IMR-90 (cell line): ENCODE measurements around the gene ABHD15. TPM values are rescaled to one million over a fixed set of nuclear protein-coding genes. Genes with fewer than 3 reads are reported as not detected.
A peak's percentile ranks its signal among the peaks of the same experiment; 100 is the strongest.

Source experiments
- ATAC-seq: fragments of 200-7000 bp; cut with Tn5 transposase; 2 replicates; pipeline ENCODE4 v1.9.1; 2020; ENCODE audit warnings: low read depth, mild to moderate bottlenecking, moderate library complexity
- BruUV-seq: library from RNA; stranded (reverse); fragments of 400-500 nt; replicated peaks from 2 replicates; lab custom pipeline; 2021; lab: Mats Ljungman, UMichigan
- CTCF ChIA-PET: fragments of 300-600 bp; formaldehyde crosslinking; extraction: SDS; loops from one replicate; lab custom pipeline; 2021; ENCODE audit warnings: antibody characterized with exemption; lab: Yijun Ruan, JAX
- POLR2A ChIA-PET: fragments of 300-600 bp; sonication (Branson Sonifier 250); formaldehyde crosslinking; loops from one replicate; lab custom pipeline; 2022; ENCODE audit warnings: antibody characterized with exemption; ENCODE audit not compliant: unreplicated experiment; lab: Charles Lee
- DNase-seq: peaks from one replicate; pipeline ENCODE4 v3.0.0; 2013
- H2AFZ ChIP-seq: replicated peaks from 2 replicates; pipeline ENCODE3; 2013; ENCODE audit warnings: low read length, mild to moderate bottlenecking; ENCODE audit not compliant: poor library complexity
- H2AK5ac ChIP-seq: 2 replicates; pipeline ENCODE4 v1.6.1; 2013; ENCODE audit warnings: low read depth, low read length, inconsistent platforms
- H2AK9ac ChIP-seq: replicated peaks from 2 replicates; pipeline ENCODE3; 2013; ENCODE audit warnings: mild to moderate bottlenecking, low read depth, low read length, moderate library complexity; ENCODE audit not compliant: poor library complexity
- H2BK120ac ChIP-seq: 2 replicates; pipeline ENCODE4 v1.6.1; 2013; ENCODE audit warnings: low read depth, low read length, inconsistent platforms
- H2BK15ac ChIP-seq: 3 replicates; pipeline ENCODE4 v1.6.1; 2013; ENCODE audit warnings: low read depth, low read length, inconsistent platforms
- H2BK20ac ChIP-seq: 2 replicates; pipeline ENCODE4 v1.6.1; 2013; ENCODE audit warnings: low read depth, mild to moderate bottlenecking, inconsistent platforms, low read length, moderate library complexity
- H2BK5ac ChIP-seq: 2 replicates; pipeline ENCODE4 v1.6.1; 2013; ENCODE audit warnings: mild to moderate bottlenecking, low read depth, low read length, inconsistent platforms; ENCODE audit not compliant: poor library complexity, severe bottlenecking
- H3K14ac ChIP-seq: replicated peaks from 2 replicates; pipeline ENCODE4 v1.6.1; 2013; ENCODE audit warnings: low read depth, low read length, inconsistent platforms
- H3K18ac ChIP-seq: 2 replicates; pipeline ENCODE4 v1.6.1; 2013; ENCODE audit warnings: low read depth, low read length, control low read depth
- H3K23ac ChIP-seq: 2 replicates; pipeline ENCODE4 v1.6.1; 2013; ENCODE audit warnings: low read depth, low read length, inconsistent platforms
- H3K27ac ChIP-seq: 2 replicates; pipeline ENCODE4 v1.5.1; 2013; ENCODE audit warnings: mild to moderate bottlenecking, control low read depth, low read length; ENCODE audit not compliant: insufficient read depth
- H3K27me3 ChIP-seq: 2 replicates; pipeline ENCODE4 v1.6.1; 2013; ENCODE audit warnings: low read length; ENCODE audit not compliant: control insufficient read depth, insufficient read depth
- H3K36me3 ChIP-seq: 2 replicates; pipeline ENCODE4 v1.6.1; 2013; ENCODE audit warnings: low read length, mixed read lengths; ENCODE audit not compliant: control insufficient read depth, insufficient read depth
- H3K4ac ChIP-seq: 2 replicates; pipeline ENCODE4 v1.6.1; 2013; ENCODE audit warnings: low read depth, low read length, inconsistent platforms
- H3K4me1 ChIP-seq: 2 replicates; pipeline ENCODE4 v1.6.1; 2013; ENCODE audit warnings: low read length, mixed read lengths; ENCODE audit not compliant: control insufficient read depth, insufficient read depth
- H3K4me2 ChIP-seq: 2 replicates; pipeline ENCODE4 v1.6.1; 2013; ENCODE audit warnings: low read depth, mild to moderate bottlenecking, control low read depth, low read length, moderate library complexity
- H3K4me3 ChIP-seq: 2 replicates; pipeline ENCODE4 v1.5.1; 2013; ENCODE audit warnings: low read depth, mild to moderate bottlenecking, control low read depth, low read length, moderate library complexity; ENCODE audit not compliant: insufficient read depth
- H3K56ac ChIP-seq: 2 replicates; pipeline ENCODE4 v1.6.1; 2013; ENCODE audit warnings: low read length, inconsistent platforms; ENCODE audit not compliant: insufficient read depth; ENCODE audit errors: extremely low read depth
- H3K79me1 ChIP-seq, 2 experiments: 2 replicates each; pipeline ENCODE4 v1.6.1; 2013; ENCODE audit warnings: low read length in 2 of 2, inconsistent platforms in 1 of 2, low read depth in 1 of 2
- H3K9ac ChIP-seq: 2 replicates; pipeline ENCODE4 v1.6.1; 2013; ENCODE audit warnings: low read depth, low read length, control low read depth
- H3K9me1 ChIP-seq: 2 replicates; pipeline ENCODE4 v1.6.1; 2013; ENCODE audit warnings: low read length, inconsistent platforms; ENCODE audit not compliant: insufficient read depth
- H3K9me3 ChIP-seq: 2 replicates; pipeline ENCODE4 v1.6.1; 2013; ENCODE audit warnings: low read length; ENCODE audit not compliant: control insufficient read depth, insufficient read depth
- H4K20me1 ChIP-seq: 2 replicates; pipeline ENCODE4 v1.6.1; 2013; ENCODE audit warnings: low read length, inconsistent platforms; ENCODE audit not compliant: insufficient read depth
- H4K5ac ChIP-seq: 2 replicates; pipeline ENCODE4 v1.6.1; 2013; ENCODE audit warnings: mild to moderate bottlenecking, low read depth, low read length, control low read depth
- H4K8ac ChIP-seq, 2 experiments: 2 replicates each; pipeline ENCODE4 v1.6.1; 2013; ENCODE audit warnings: low read depth in 2 of 2, low read length in 2 of 2, control low read depth in 1 of 2, inconsistent platforms in 1 of 2
- H4K91ac ChIP-seq: 2 replicates; pipeline ENCODE4 v1.6.1; 2013; ENCODE audit warnings: low read depth, low read length, inconsistent platforms; ENCODE audit not compliant: insufficient read depth
- CEBPB ChIP-seq: IDR thresholded peaks from 2 replicates; pipeline ENCODE4 v1.6.1; 2012; ENCODE audit warnings: low read depth, low read length, improper control_type of control experiment
- RCOR1 ChIP-seq: IDR thresholded peaks from 2 replicates; pipeline ENCODE4 v1.6.1; 2012; ENCODE audit warnings: mild to moderate bottlenecking, low read length, improper control_type of control experiment; ENCODE audit not compliant: insufficient replicate concordance
- SMC3 ChIP-seq: fragments of 150-350 bp; IDR thresholded peaks from 2 replicates; pipeline ENCODE4 v1.6.1; 2016; ENCODE audit warnings: low read depth, mild to moderate bottlenecking, antibody characterized with exemption, low read length, moderate library complexity
- WGBS, 2 experiments: methylation state at CpG; one replicate each; pipeline versions ENCODE4 v1.1.5 to v1.1.7; 2013; ENCODE audit warnings: missing lambda C conversion rate in 2 of 2; ENCODE audit not compliant: insufficient read length in 1 of 2; ENCODE audit errors: extremely low coverage in 2 of 2; 5-methylcytosine and 5-hydroxymethylcytosine counted together
- dilution Hi-C: fragments of 300-500 bp; cut with HindIII; formaldehyde crosslinking; loops from one replicate; pipeline ENCODE4 v1.14.3; 2018; ENCODE audit warnings: low sequenced_read_pairs; ENCODE audit not compliant: unreplicated experiment
- in situ Hi-C: fragments of 300-500 bp; cut with MboI; formaldehyde crosslinking; loops from 3 replicates; pipeline ENCODE4 v1.14.3; 2019; ENCODE audit warnings: low sequenced_read_pairs, inconsistent platforms, mixed read lengths
- intact Hi-C: fragments of 100-400 bp; cut with micrococcal nuclease; formaldehyde crosslinking; loops from 2 replicates; pipeline ENCODE4 v1.10.0; 2022
- polyA plus RNA-seq, 3 experiments: library from polyadenylated mRNA; depleted of rRNA; stranded (reverse); fragments of >200 nt; gene quantifications; 2 replicates each; pipeline ENCODE4 v1.2.3, GENCODE V29; 2012; ENCODE audit warnings: low replicate concordance in 1 of 3
- total RNA-seq: library from RNA; depleted of rRNA; stranded (reverse); fragments of >200 nt; gene quantifications from 2 replicates; pipeline ENCODE4 v1.2.3, GENCODE V29; 2012

ABHD15 gene
- total and polyA plus RNA-seq, 2 of the 4 experiments (the other 2 are of a cell fraction), result 3.2 to 4.6 TPM

- Histone ChIP-seq H3K36me3 (peaks cover 1% of the 10 kb centered on the region; the same call in 1 of the 2 replicates), H4K20me1 (no peaks in the 10 kb centered on the region; the same call in 1 of the 2 replicates), H3K56ac (no peak overlapping the region), H2BK5ac (no peak overlapping the region), H3K4me3 (no peak overlapping the region), H2BK120ac (no peak overlapping the region), H3K27ac (no peak overlapping the region), H4K5ac (no peak overlapping the region), H3K14ac (no peak overlapping the region), H3K18ac (no peak overlapping the region), H3K27me3 (no peaks in the 10 kb centered on the region), H3K4me2 (no peak overlapping the region), H3K23ac (no peak overlapping the region), H3K9me1 (no peaks in the 10 kb centered on the region), H2AK9ac (no peak overlapping the region), H2BK15ac (no peak overlapping the region), H3K4me1 (peaks cover 1% of the 10 kb centered on the region), H2BK20ac (no peak overlapping the region), H3K9ac (no peak overlapping the region), H2AFZ (no peak overlapping the region), H4K91ac (no peak overlapping the region), H3K4ac (no peak overlapping the region), H4K8ac (no peak overlapping the region), H3K79me1 (no peaks in the 10 kb centered on the region), H3K9me3 (no peaks in the 10 kb centered on the region), H2AK5ac (no peak overlapping the region)
- intact Hi-C loops (no loop called here), in situ Hi-C loops (no loop called here), dilution Hi-C loops (no loop called here)
- no TSS peak for BruUV-seq
- ChIA-PET POLR2A (interaction anchor here (0.7 kb wide), 1 partner anchor 8 kb away, joined by 4 read pairs; no protein-coding TSS in a partner anchor), CTCF (interaction anchor here (1.0 kb wide), 1 partner anchor 187 kb away, joined by 3 read pairs; no protein-coding TSS in a partner anchor)
- ATAC-seq (peak; percentile 67), DNase-seq (peak; percentile 62)
- no peak for TF ChIP-seq SMC3
- TF ChIP-seq RCOR1, result no peak
- TF ChIP-seq CEBPB, result peak; percentile 65
- no CpG with 5 or more reads among the region's 1 CpG for WGBS, 2 experiments
Observed at GRCh38 chr17:29557085-29557738, 9.6 kb downstream of the ABHD15 start.
